IMR-90 (cell line): ENCODE data around the gene ISLR2. TPM values are rescaled to one million over a fixed set of nuclear protein-coding genes. Genes with fewer than 3 reads are reported as not detected.

Source experiments
- polyA plus RNA-seq, 3 experiments: library from polyadenylated mRNA; depleted of rRNA; stranded (reverse); fragments of >200 nt; gene quantifications; 2 replicates each; pipeline ENCODE4 v1.2.3, GENCODE V29; 2012; ENCODE audit warnings: low replicate concordance in 1 of 3
- total RNA-seq: library from RNA; depleted of rRNA; stranded (reverse); fragments of >200 nt; gene quantifications from 2 replicates; pipeline ENCODE4 v1.2.3, GENCODE V29; 2012
- TF ChIP-seq, protein P1 (sequence below): conservative IDR thresholded peaks from 2 replicates; pipeline ENCODE4 v1.5.1; 2012; ENCODE audit warnings: mild to moderate bottlenecking, low read depth, low read length, improper control_type of control experiment

ISLR2 gene
- total and polyA plus RNA-seq, 2 of the 4 experiments (the other 2 are of a cell fraction) = not detected

DNA sequence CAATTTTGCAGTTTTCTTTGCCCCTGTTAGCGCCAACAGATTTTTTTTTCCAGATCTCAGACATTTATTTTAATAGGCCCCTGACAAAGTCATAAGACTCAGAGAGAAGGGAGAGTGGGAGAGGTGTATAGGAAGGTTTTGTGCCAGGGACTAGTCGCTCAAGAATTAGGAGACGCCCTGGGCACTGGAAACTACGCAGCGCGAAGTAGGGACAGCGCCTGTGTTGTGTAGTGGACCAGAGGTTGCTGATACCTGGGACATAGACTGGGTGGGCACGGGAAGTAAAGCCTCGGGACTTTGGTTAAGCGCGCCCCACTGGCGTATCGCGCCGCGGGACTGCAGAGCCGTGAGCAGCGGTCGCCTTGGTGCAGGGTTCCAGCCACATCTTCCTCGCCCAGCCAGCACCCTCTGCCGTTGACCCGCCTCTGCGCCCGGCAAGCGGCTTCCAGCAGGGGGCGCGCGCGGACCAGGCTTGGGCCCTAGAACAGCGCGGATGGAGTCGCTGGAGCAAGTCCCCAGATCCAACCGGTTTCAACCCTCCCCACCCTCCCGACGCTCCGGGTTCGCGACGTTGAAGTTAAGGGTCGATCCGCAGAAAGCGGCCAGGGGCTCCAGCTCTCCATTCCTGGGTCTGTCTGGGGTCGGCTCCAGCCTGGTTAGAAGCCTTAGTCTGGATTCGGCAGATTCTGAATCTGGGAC lies 3.0 kb upstream of the ISLR2 start (continued):
- TF ChIP-seq, protein P1, sequence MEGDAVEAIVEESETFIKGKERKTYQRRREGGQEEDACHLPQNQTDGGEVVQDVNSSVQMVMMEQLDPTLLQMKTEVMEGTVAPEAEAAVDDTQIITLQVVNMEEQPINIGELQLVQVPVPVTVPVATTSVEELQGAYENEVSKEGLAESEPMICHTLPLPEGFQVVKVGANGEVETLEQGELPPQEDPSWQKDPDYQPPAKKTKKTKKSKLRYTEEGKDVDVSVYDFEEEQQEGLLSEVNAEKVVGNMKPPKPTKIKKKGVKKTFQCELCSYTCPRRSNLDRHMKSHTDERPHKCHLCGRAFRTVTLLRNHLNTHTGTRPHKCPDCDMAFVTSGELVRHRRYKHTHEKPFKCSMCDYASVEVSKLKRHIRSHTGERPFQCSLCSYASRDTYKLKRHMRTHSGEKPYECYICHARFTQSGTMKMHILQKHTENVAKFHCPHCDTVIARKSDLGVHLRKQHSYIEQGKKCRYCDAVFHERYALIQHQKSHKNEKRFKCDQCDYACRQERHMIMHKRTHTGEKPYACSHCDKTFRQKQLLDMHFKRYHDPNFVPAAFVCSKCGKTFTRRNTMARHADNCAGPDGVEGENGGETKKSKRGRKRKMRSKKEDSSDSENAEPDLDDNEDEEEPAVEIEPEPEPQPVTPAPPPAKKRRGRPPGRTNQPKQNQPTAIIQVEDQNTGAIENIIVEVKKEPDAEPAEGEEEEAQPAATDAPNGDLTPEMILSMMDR = peak; percentile 99
